OCI-LY7 (cell line): ENCODE measurements around the gene DGKZ. TPM values are rescaled to one million over a fixed set of nuclear protein-coding genes. Genes with fewer than 3 reads are reported as not detected.

Experiments
- BruUV-seq: library from RNA; stranded (reverse); fragments of 400-500 nt; replicated peaks from 2 replicates; lab custom pipeline; 2021; lab: Mats Ljungman, UMichigan
- CTCF ChIA-PET: fragments of 300-600 bp; sonication (Branson Sonifier 250); formaldehyde crosslinking; loops from one replicate; lab custom pipeline; 2022; ENCODE audit warnings: antibody characterized with exemption; ENCODE audit not compliant: unreplicated experiment; lab: Charles Lee
- POLR2A ChIA-PET: fragments of 300-600 bp; sonication (Branson Sonifier 250); formaldehyde crosslinking; loops from one replicate; lab custom pipeline; 2022; ENCODE audit warnings: antibody characterized with exemption; lab: Charles Lee
- DNase-seq: peaks from one replicate; pipeline ENCODE4 v3.0.0-alpha.2; 2015; ENCODE audit warnings: low spot score
- H2AFZ ChIP-seq: fragments of 200-600 bp; sonication (generic), shearing (Covaris generic); 2 replicates; pipeline ENCODE4 v1.6.1; 2014; ENCODE audit warnings: mild to moderate bottlenecking, antibody characterized with exemption, low read length, moderate library complexity
- H3K27ac ChIP-seq: fragments of 200-600 bp; sonication (generic); 2 replicates; pipeline ENCODE4 v1.5.1; 2014; ENCODE audit warnings: mixed run types, low read depth, mild to moderate bottlenecking, moderate library complexity, low read length, inconsistent platforms; ENCODE audit not compliant: poor library complexity, severe bottlenecking
- H3K36me3 ChIP-seq: fragments of 200-600 bp; sonication (generic); 2 replicates; pipeline ENCODE4 v1.6.1; 2014; ENCODE audit warnings: mild to moderate bottlenecking, antibody characterized with exemption, low read length, moderate library complexity, mixed read lengths; ENCODE audit not compliant: insufficient read depth
- H3K4me1 ChIP-seq: fragments of 200-600 bp; sonication (generic); 2 replicates; pipeline ENCODE4 v1.5.1; 2014; ENCODE audit warnings: mild to moderate bottlenecking, low read length; ENCODE audit not compliant: insufficient read depth, poor library complexity, severe bottlenecking
- H3K4me2 ChIP-seq: fragments of 200-600 bp; sonication (generic); 2 replicates; pipeline ENCODE4 v1.6.1; 2014; ENCODE audit warnings: mild to moderate bottlenecking, low read length
- H3K4me3 ChIP-seq: fragments of 200-600 bp; sonication (generic); 2 replicates; pipeline ENCODE4 v1.5.1; 2014; ENCODE audit warnings: mild to moderate bottlenecking, low read depth, low read length; ENCODE audit not compliant: poor library complexity, severe bottlenecking
- H3K79me2 ChIP-seq: fragments of 200-600 bp; sonication (generic); 2 replicates; pipeline ENCODE4 v1.6.1; 2016; ENCODE audit warnings: low read depth, mild to moderate bottlenecking, low read length, moderate library complexity, mixed read lengths; ENCODE audit not compliant: insufficient read depth
- H3K9me2 ChIP-seq: fragments of 200-600 bp; sonication (generic); 2 replicates; pipeline ENCODE4 v1.6.1; 2016; ENCODE audit warnings: mild to moderate bottlenecking, low read length, mixed read lengths; ENCODE audit not compliant: insufficient read depth
- H3K9me3 ChIP-seq: fragments of 200-600 bp; sonication (generic); 2 replicates; pipeline ENCODE4 v1.6.1; 2014; ENCODE audit warnings: mild to moderate bottlenecking, mixed run types, low read length, mixed read lengths
- H4K20me1 ChIP-seq: fragments of 200-600 bp; sonication (generic); 2 replicates; pipeline ENCODE4 v1.6.1; 2014; ENCODE audit warnings: mild to moderate bottlenecking, antibody characterized with exemption, low read length, moderate library complexity, mixed read lengths; ENCODE audit not compliant: insufficient read depth
- CTCF ChIP-seq: fragments of 200-600 bp; sonication (generic); conservative IDR thresholded peaks from 2 replicates; pipeline ENCODE4 v1.5.1; 2014; ENCODE audit warnings: mild to moderate bottlenecking, antibody characterized with exemption, low read length, moderate library complexity, mixed read lengths
- EZH2phosphoT487 ChIP-seq: fragments of 200-600 bp; sonication (generic); IDR thresholded peaks from 2 replicates; pipeline ENCODE4 v1.6.1; 2018; ENCODE audit warnings: low read depth, borderline replicate concordance, mild to moderate bottlenecking, mixed run types, antibody characterized with exemption, low read length, moderate library complexity, mixed read lengths
- intact Hi-C: fragments of 100-400 bp; cut with micrococcal nuclease; formaldehyde crosslinking; loops from one replicate; pipeline ENCODE4 v1.10.0; 2022; ENCODE audit not compliant: unreplicated experiment
- total RNA-seq, 2 experiments: library from RNA; depleted of rRNA in 1 of 2; stranded (reverse); fragments of >200 nt in 1 of 2; shearing (Covaris generic) in 1 of 2; gene quantifications; 2 replicates each; pipeline ENCODE4 v1.2.3, GENCODE V29; 2014 to 2022

The DGKZ gene
- total RNA-seq, 2 experiments from 2014 or later: 134 to 141 TPM

- Histone ChIP-seq H3K9me3 (no peaks in the 10 kb centered on the region), H3K4me1 (peaks cover 3% of the 10 kb centered on the region), H4K20me1 (no peaks in the 10 kb centered on the region), H3K27ac (no peak overlapping the region), H3K36me3 (no peaks in the 10 kb centered on the region), H3K79me2 (no peaks in the 10 kb centered on the region), H3K9me2 (no peaks in the 10 kb centered on the region), H3K4me2 (no peak overlapping the region), H2AFZ (no peak overlapping the region), H3K4me3 (no peak overlapping the region)
- intact Hi-C loops: no loop called here
- DNase-seq: no peak
- TF ChIP-seq CTCF (no peak), EZH2phosphoT487 (no peak)
- BruUV-seq: no TSS peak
- POLR2A ChIA-PET: no interaction called here
- CTCF ChIA-PET: no interaction called here
These were observed 11.2 kb upstream of the DGKZ start for GRCh38 chr11:46335890-46336562.

- Histone ChIP-seq H3K4me3 (no peak overlapping the region), H3K79me2 (no peaks in the 10 kb centered on the region), H3K9me2 (no peaks in the 10 kb centered on the region), H3K4me2 (no peak overlapping the region), H3K4me1 (peaks cover 3% of the 10 kb centered on the region), H3K27ac (no peak overlapping the region), H2AFZ (no peak overlapping the region), H3K36me3 (no peaks in the 10 kb centered on the region), H3K9me3 (no peaks in the 10 kb centered on the region), H4K20me1 (no peaks in the 10 kb centered on the region)
- intact Hi-C loops: no loop called here
- no TSS peak for BruUV-seq
- no peak for DNase-seq
- POLR2A ChIA-PET: no interaction called here
- TF ChIP-seq CTCF (no peak), EZH2phosphoT487 (no peak)
- CTCF ChIA-PET: no interaction called here
These were observed 10.6 kb upstream of the DGKZ start for GRCh38 chr11:46336563-46337180.
